Astrocyte of the hippocampus (primary cell): ENCODE results near the gene CEP192.
A peak's percentile ranks its signal among the peaks of the same experiment; 100 is the strongest.
"Not testable (repeated sequence)": the region's sequence is repeated elsewhere in the genome, so short reads cannot be mapped to it uniquely, and the experiment has no call there.

Experiments
- DNase-seq: peaks from one replicate; pipeline ENCODE4 v3.0.0; 2011; ENCODE audit warnings: low read depth, low spot score

The CEP192 gene

GRCh38 chr18:13026583-13027270 is 35.6 kb downstream of the CEP192 start:
- peak; percentile 64 for DNase-seq

- DNase-seq, result no peak
Measured at GRCh38 chr18:13028869-13029268, 37.7 kb downstream of the CEP192 start.

- DNase-seq, result no peak
Measured at GRCh38 chr18:13032173-13032572, 41.0 kb downstream of the CEP192 start.

- DNase-seq, result no peak
Measured at GRCh38 chr18:13035249-13035914, 44.2 kb downstream of the CEP192 start.

- DNase-seq, result peak; percentile 31
Measured at GRCh38 chr18:13036622-13037320, 45.6 kb downstream of the CEP192 start.

GRCh38 chr18:13039806-13040205 is 48.6 kb downstream of the CEP192 start:
- DNase-seq, result no peak

- no peak for DNase-seq
Measured at GRCh38 chr18:13043066-13043465, 51.9 kb downstream of the CEP192 start.

GRCh38 chr18:13048061-13048595 is 57.0 kb downstream of the CEP192 start:
- DNase-seq, result no peak

- DNase-seq, result no peak
Measured at GRCh38 chr18:13051159-13051558, 60.0 kb downstream of the CEP192 start.

GRCh38 chr18:13051950-13052349 is 60.8 kb downstream of the CEP192 start:
- no peak for DNase-seq

- no peak for DNase-seq
Measured at GRCh38 chr18:13054336-13054735, 63.2 kb downstream of the CEP192 start.

GRCh38 chr18:13061630-13062189 is 70.5 kb downstream of the CEP192 start:
- no peak for DNase-seq

GRCh38 chr18:13067124-13067523 is 76.0 kb downstream of the CEP192 start:
- DNase-seq, result no peak

GRCh38 chr18:13067966-13068365 is 76.8 kb downstream of the CEP192 start:
- DNase-seq, result peak; percentile 54

- DNase-seq, result no peak
Measured at GRCh38 chr18:13070460-13070859, 79.3 kb downstream of the CEP192 start.

- no peak for DNase-seq
Measured at GRCh38 chr18:13076886-13077285, 85.7 kb downstream of the CEP192 start.

GRCh38 chr18:13077473-13077872 is 86.3 kb downstream of the CEP192 start:
- DNase-seq, result no peak

- DNase-seq, result not testable (repeated sequence)
Measured at GRCh38 chr18:13078065-13078464, 86.9 kb downstream of the CEP192 start.

- no peak for DNase-seq
Measured at GRCh38 chr18:13086906-13087305, 95.7 kb downstream of the CEP192 start.

- no peak for DNase-seq
Measured at GRCh38 chr18:13095466-13095865, 104.3 kb downstream of the CEP192 start.

- DNase-seq, result no peak
Measured at GRCh38 chr18:13096232-13096631, 105.1 kb downstream of the CEP192 start.

- no peak for DNase-seq
Measured at GRCh38 chr18:13096719-13097118, 105.6 kb downstream of the CEP192 start.
